SK-N-SH treated with all-trans-retinoic acid at 6 μM for 48 hours (cell line): Measurements from ENCODE around the gene FGGY.
"Not testable (repeated sequence)": the region's sequence is repeated elsewhere in the genome, so short reads cannot be mapped to it uniquely, and the experiment has no call there.

ENCODE experiments used
- ATAC-seq: fragments of 200-7000 bp; cut with Tn5 transposase; 3 replicates; pipeline ENCODE4 v1.9.1; 2020; ENCODE audit warnings: mild to moderate bottlenecking, moderate library complexity
- ARNTL ChIP-seq: fragments of 450-650 bp; formaldehyde crosslinking; IDR thresholded peaks from 2 replicates; pipeline ENCODE4 v1.5.0; 2020; ENCODE audit warnings: low read depth, mild to moderate bottlenecking, moderate library complexity, borderline replicate concordance
- BACH2 ChIP-seq: fragments of 250-450 bp; sonication (Bioruptor Pico); IDR thresholded peaks from 2 replicates; pipeline ENCODE4 v1.9.0; 2021; ENCODE audit warnings: mild to moderate bottlenecking, borderline replicate concordance
- CREB5 ChIP-seq: fragments of 250-450 bp; sonication (Bioruptor Pico); IDR thresholded peaks from 2 replicates; pipeline ENCODE4 v1.5.1; 2020; ENCODE audit warnings: low read depth, mild to moderate bottlenecking, moderate library complexity
- CSDC2 ChIP-seq: fragments of 250-450 bp; sonication (Bioruptor Pico); IDR thresholded peaks from 2 replicates; pipeline ENCODE4 v1.5.0; 2020; ENCODE audit warnings: mild to moderate bottlenecking, moderate library complexity
- CSRNP3 ChIP-seq: fragments of 250-450 bp; sonication (Bioruptor Pico); IDR thresholded peaks from 2 replicates; pipeline ENCODE4 v1.5.1; 2021; ENCODE audit warnings: mild to moderate bottlenecking, moderate library complexity
- GLIS3 ChIP-seq: fragments of 250-450 bp; sonication (Bioruptor Pico); IDR thresholded peaks from 2 replicates; pipeline ENCODE4 v1.5.0; 2020; ENCODE audit warnings: mild to moderate bottlenecking, moderate library complexity
- ISL1 ChIP-seq: fragments of 250-450 bp; sonication (Bioruptor Pico); IDR thresholded peaks from 2 replicates; pipeline ENCODE4 v2.1.2; 2022; ENCODE audit warnings: mild to moderate bottlenecking, moderate library complexity
- OSR1 ChIP-seq: fragments of 250-450 bp; sonication (Bioruptor Pico); IDR thresholded peaks from 2 replicates; pipeline ENCODE4 v1.8.0; 2022; ENCODE audit warnings: moderate library complexity, mild to moderate bottlenecking, inconsistent platforms
- PATZ1 ChIP-seq: fragments of 250-450 bp; sonication (Bioruptor Pico); IDR thresholded peaks from 2 replicates; pipeline ENCODE4 v1.8.0; 2020; ENCODE audit warnings: mild to moderate bottlenecking, moderate library complexity, borderline replicate concordance
- POU6F1 ChIP-seq: fragments of 250-450 bp; sonication (Bioruptor Pico); IDR thresholded peaks from 2 replicates; pipeline ENCODE4 v1.8.0; 2021; ENCODE audit warnings: low read depth, mild to moderate bottlenecking, moderate library complexity, borderline replicate concordance
- PPARA ChIP-seq: fragments of 250-450 bp; sonication (Bioruptor Pico); IDR thresholded peaks from 2 replicates; pipeline ENCODE4 v1.5.0; 2020; ENCODE audit warnings: mild to moderate bottlenecking, borderline replicate concordance
- RARB ChIP-seq: fragments of 250-450 bp; sonication (Bioruptor Pico); IDR thresholded peaks from 2 replicates; pipeline ENCODE4 v1.8.0; 2021; ENCODE audit warnings: mild to moderate bottlenecking, moderate library complexity
- SNAI2 ChIP-seq: fragments of 250-450 bp; sonication (Bioruptor Pico); IDR thresholded peaks from 2 replicates; pipeline ENCODE4 v1.5.0; 2020; ENCODE audit warnings: mild to moderate bottlenecking, moderate library complexity
- TCF4 ChIP-seq: fragments of 250-450 bp; sonication (Bioruptor Pico); IDR thresholded peaks from 2 replicates; pipeline ENCODE4 v1.8.0; 2021; ENCODE audit warnings: mild to moderate bottlenecking, moderate library complexity, borderline replicate concordance
- TOX ChIP-seq: fragments of 250-450 bp; sonication (Bioruptor Pico); IDR thresholded peaks from 2 replicates; pipeline ENCODE4 v1.8.0; 2021; ENCODE audit warnings: mild to moderate bottlenecking, moderate library complexity, borderline replicate concordance
- TSHZ2 ChIP-seq: fragments of 250-450 bp; sonication (Bioruptor Pico); IDR thresholded peaks from 2 replicates; pipeline ENCODE4 v1.5.0; 2020; ENCODE audit warnings: mild to moderate bottlenecking, moderate library complexity
- ZC3H10 ChIP-seq: fragments of 250-450 bp; sonication (Bioruptor Pico); IDR thresholded peaks from 2 replicates; pipeline ENCODE4 v1.5.1; 2021; ENCODE audit warnings: mild to moderate bottlenecking, moderate library complexity
- ZFP3 ChIP-seq: fragments of 250-450 bp; sonication (Bioruptor Pico); IDR thresholded peaks from 2 replicates; pipeline ENCODE4 v1.5.0; 2020; ENCODE audit warnings: mild to moderate bottlenecking, moderate library complexity
- ZNF70 ChIP-seq: fragments of 450-650 bp; formaldehyde crosslinking; IDR thresholded peaks from 2 replicates; pipeline ENCODE4 v1.5.0; 2020; ENCODE audit warnings: mild to moderate bottlenecking, moderate library complexity
- ZNF8 ChIP-seq: fragments of 450-650 bp; formaldehyde crosslinking; IDR thresholded peaks from 2 replicates; pipeline ENCODE4 v1.5.0; 2020; ENCODE audit warnings: mild to moderate bottlenecking, moderate library complexity

FGGY gene

GRCh38 chr1:59556802-59557548 is 260.1 kb downstream of the FGGY start (continued):
- no peak for TF ChIP-seq CREB5 (CRISPR knock-in tag)

- TF ChIP-seq TCF4 (CRISPR knock-in tag) (no peak), TOX (CRISPR knock-in tag) (no peak), POU6F1 (CRISPR knock-in tag) (no peak)
- ATAC-seq, result no peak
Observed at GRCh38 chr1:59557549-59557885, 260.6 kb downstream of the FGGY start.

GRCh38 chr1:59558580-59558979 is 261.7 kb downstream of the FGGY start:
- ATAC-seq, result not testable (repeated sequence)

GRCh38 chr1:59560807-59561450 is 264.0 kb downstream of the FGGY start:
- TF ChIP-seq SNAI2 (CRISPR knock-in tag) (no peak), BACH2 (CRISPR knock-in tag) (no peak), PPARA (CRISPR knock-in tag) (no peak), ARNTL (no peak), CSRNP3 (no peak), ZC3H10 (no peak), RARB (CRISPR knock-in tag) (no peak), ZFP3 (CRISPR knock-in tag) (no peak), TSHZ2 (CRISPR knock-in tag) (no peak), OSR1 (CRISPR knock-in tag) (no peak), CREB5 (CRISPR knock-in tag) (no peak), ZNF8 (CRISPR knock-in tag) (no peak), CSDC2 (CRISPR knock-in tag) (no peak), TOX (CRISPR knock-in tag) (no peak), ZNF70 (CRISPR knock-in tag) (no peak), PATZ1 (CRISPR knock-in tag) (no peak), POU6F1 (CRISPR knock-in tag) (no peak), GLIS3 (CRISPR knock-in tag) (no peak), ISL1 (CRISPR knock-in tag) (no peak)
- no peak for ATAC-seq
